Osteoblast (primary cell): ENCODE results near the gene ZNF415. TPM values are rescaled to one million over a fixed set of nuclear protein-coding genes. Genes with fewer than 3 reads are reported as not detected.
A peak's percentile ranks its signal among the peaks of the same experiment; 100 is the strongest.

Experiments used
- DNase-seq: peaks from one replicate; pipeline ENCODE4 v3.0.0; 2011; ENCODE audit warnings: low spot score, mixed read lengths; ENCODE audit not compliant: insufficient read length; ENCODE audit errors: missing footprints
- H2AFZ ChIP-seq: 2 replicates; pipeline ENCODE4 v1.6.0; 2011; ENCODE audit warnings: mild to moderate bottlenecking, low read length
- H3K27ac ChIP-seq: 2 replicates; pipeline ENCODE4 v1.5.1; 2011; ENCODE audit warnings: mild to moderate bottlenecking, low read depth, low read length, moderate library complexity
- H3K27me3 ChIP-seq: 2 replicates; pipeline ENCODE4 v1.6.0; 2012; ENCODE audit warnings: mild to moderate bottlenecking, control low read depth, inconsistent platforms, low read length, moderate library complexity; ENCODE audit not compliant: insufficient read depth
- H3K36me3 ChIP-seq: 2 replicates; pipeline ENCODE4 v1.5.1; 2011; ENCODE audit warnings: mild to moderate bottlenecking, low read length, control low read depth, moderate library complexity; ENCODE audit not compliant: insufficient read depth
- H3K4me1 ChIP-seq: 2 replicates; pipeline ENCODE4 v1.5.1; 2011; ENCODE audit warnings: mild to moderate bottlenecking, low read length, control low read depth, moderate library complexity; ENCODE audit not compliant: insufficient read depth
- H3K4me2 ChIP-seq: 2 replicates; pipeline ENCODE4 v1.6.0; 2011; ENCODE audit warnings: mild to moderate bottlenecking, low read length; ENCODE audit not compliant: insufficient read depth
- H3K4me3 ChIP-seq: fragments of 200-600 bp; sonication (generic); 3 replicates; pipeline ENCODE4 v1.5.1; 2012; ENCODE audit warnings: mild to moderate bottlenecking, low read length, inconsistent platforms; ENCODE audit not compliant: insufficient read depth
- H3K79me2 ChIP-seq: 2 replicates; pipeline ENCODE4 v1.6.0; 2012; ENCODE audit warnings: mild to moderate bottlenecking, low read length, control low read depth, inconsistent platforms; ENCODE audit not compliant: insufficient read depth
- H3K9me3 ChIP-seq: 2 replicates; pipeline ENCODE4 v1.5.1; 2011; ENCODE audit warnings: low read depth, low read length, control low read depth
- H4K20me1 ChIP-seq: 2 replicates; pipeline ENCODE4 v1.6.0; 2012; ENCODE audit warnings: mild to moderate bottlenecking, low read length, control low read depth; ENCODE audit not compliant: insufficient read depth
- total RNA-seq: library from RNA; depleted of rRNA; stranded (reverse); fragments of >200 nt; gene quantifications from 2 replicates; pipeline ENCODE4 v1.2.3, GENCODE V29; 2012
- TF ChIP-seq, protein P1 (sequence below): IDR thresholded peaks from 2 replicates; pipeline ENCODE4 v1.5.1; 2011; ENCODE audit warnings: mild to moderate bottlenecking, low read depth, low read length, moderate library complexity; ENCODE audit errors: extremely low read depth

Gene ZNF415
- total RNA-seq, 1 donor: 7.6 TPM

DNA sequence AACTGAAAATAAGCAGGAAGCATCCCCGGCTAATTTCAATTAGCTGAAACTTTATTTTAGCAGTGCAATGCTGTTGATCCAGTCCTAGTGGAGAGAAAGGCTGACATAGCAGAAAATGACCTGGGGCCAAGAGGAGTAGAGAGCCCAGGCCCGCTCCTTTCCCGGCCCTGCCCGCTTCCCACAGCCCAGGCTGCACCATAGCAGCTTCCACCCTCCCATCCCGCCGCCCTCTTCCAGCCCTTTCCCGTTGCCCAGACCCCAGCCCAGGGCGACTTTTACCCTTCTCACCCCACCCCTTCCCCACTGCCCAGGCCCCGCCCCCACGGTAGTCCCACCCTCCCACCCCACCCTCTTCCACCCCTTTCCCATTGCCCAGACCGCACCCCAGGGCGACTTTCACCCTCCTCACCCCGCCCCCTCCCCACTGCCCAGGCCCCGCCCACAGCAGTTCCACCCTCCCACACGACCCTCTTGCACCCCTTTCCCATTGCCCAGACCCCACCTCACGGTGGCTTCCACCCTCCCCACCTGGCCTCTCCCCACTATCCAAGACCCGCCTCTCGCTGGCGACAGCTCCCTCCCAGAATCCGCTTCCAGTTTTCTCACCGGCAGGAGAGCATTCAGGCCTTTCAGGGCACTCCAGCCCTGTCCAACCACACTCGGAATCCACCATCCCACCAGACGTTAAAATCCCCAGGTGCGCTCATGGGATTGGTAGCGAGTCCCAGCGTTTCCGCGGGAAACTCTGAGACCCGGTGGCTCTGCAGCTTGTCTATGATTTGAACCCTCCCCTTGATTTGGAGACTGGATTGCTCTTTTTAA, 37.7 kb downstream of the ZNF415 start:
- H3K27me3 ChIP-seq: no peaks in the 10 kb centered on the region
- peak; percentile 56 for DNase-seq
- H3K36me3 ChIP-seq: peaks cover 15% of the 10 kb centered on the region
- peaks cover 24% of the 10 kb centered on the region for H4K20me1 ChIP-seq
- H3K27ac ChIP-seq: no peak overlapping the region
- no peak overlapping the region for H3K4me2 ChIP-seq
- peaks cover 54% of the 10 kb centered on the region for H3K79me2 ChIP-seq
- H3K4me1 ChIP-seq: no peaks in the 10 kb centered on the region
- H3K4me3 ChIP-seq: no peak overlapping the region
- H3K9me3 ChIP-seq: no peaks in the 10 kb centered on the region
- no peak overlapping the region for H2AFZ ChIP-seq
- TF ChIP-seq, protein P1, sequence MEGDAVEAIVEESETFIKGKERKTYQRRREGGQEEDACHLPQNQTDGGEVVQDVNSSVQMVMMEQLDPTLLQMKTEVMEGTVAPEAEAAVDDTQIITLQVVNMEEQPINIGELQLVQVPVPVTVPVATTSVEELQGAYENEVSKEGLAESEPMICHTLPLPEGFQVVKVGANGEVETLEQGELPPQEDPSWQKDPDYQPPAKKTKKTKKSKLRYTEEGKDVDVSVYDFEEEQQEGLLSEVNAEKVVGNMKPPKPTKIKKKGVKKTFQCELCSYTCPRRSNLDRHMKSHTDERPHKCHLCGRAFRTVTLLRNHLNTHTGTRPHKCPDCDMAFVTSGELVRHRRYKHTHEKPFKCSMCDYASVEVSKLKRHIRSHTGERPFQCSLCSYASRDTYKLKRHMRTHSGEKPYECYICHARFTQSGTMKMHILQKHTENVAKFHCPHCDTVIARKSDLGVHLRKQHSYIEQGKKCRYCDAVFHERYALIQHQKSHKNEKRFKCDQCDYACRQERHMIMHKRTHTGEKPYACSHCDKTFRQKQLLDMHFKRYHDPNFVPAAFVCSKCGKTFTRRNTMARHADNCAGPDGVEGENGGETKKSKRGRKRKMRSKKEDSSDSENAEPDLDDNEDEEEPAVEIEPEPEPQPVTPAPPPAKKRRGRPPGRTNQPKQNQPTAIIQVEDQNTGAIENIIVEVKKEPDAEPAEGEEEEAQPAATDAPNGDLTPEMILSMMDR: no peak

DNA sequence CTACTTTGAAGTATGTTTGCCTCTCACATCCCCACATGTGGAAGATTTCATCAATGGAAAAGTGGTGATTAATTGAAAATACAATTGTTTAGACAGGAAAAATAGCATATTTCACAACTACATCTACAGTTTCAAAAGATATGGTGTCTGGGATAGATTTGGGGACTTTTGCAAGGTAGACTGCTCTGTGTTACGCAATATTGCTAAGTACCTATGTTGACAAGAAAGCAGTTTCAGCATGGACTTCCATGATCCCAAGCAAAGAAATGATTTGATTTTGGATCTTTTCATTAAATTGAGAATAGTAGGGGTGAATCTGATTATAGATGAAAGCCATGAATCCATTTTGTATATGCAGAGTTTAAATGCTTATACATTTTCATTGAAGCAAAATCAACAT, 40.0 kb downstream of the ZNF415 start:
- Histone ChIP-seq H3K36me3 (peaks cover 24% of the 10 kb centered on the region), H3K27me3 (no peaks in the 10 kb centered on the region), H4K20me1 (peaks cover 11% of the 10 kb centered on the region), H3K4me2 (no peak overlapping the region), H3K79me2 (peaks cover 33% of the 10 kb centered on the region), H2AFZ (no peak overlapping the region), H3K4me1 (no peaks in the 10 kb centered on the region), H3K27ac (no peak overlapping the region), H3K4me3 (no peak overlapping the region), H3K9me3 (no peaks in the 10 kb centered on the region)
- TF ChIP-seq, protein P1: no peak
- no peak for DNase-seq

DNA sequence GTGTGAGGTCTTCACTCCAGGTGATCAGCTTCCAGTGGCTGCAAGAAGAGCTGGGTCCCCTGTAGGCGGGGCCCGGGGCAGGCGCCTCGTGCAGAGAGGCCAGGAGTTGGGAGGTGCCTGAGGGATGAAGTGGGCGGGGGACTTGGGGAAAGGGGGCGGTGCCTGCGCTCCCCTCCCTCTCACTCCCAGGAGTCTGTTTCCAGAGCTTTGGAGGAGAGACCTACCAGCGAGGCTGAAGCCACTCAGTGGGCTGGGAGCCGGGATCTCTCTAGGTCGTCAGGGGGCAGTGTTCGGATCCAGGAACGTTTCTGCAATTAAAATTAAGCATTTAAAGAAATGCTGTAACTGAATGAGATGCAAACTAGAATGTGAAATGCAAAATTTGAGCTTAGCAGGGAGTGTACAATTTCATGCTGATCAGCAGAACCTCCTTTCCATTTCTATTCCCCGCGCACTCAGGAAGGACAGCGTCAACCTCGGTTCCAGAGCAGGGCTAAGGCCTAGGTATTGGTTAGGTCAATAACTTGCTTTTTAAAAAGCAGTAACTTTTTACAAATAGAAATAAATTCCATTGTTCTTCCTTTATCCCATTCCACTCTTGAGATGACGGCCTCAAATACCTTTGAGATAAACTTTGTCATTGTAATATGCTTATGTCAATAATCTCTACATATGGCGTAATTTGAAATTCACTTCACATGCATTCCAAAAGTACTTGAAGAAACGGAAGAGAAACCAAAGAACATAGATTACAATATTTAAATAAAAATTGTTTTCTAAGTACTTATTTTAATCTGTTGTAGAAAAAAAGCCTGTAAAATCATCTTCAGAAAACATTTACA, 41.1 kb downstream of the ZNF415 start:
- H3K4me1 ChIP-seq: no peaks in the 10 kb centered on the region
- H3K4me3 ChIP-seq: no peak overlapping the region
- H3K27ac ChIP-seq: no peak overlapping the region
- no peak for DNase-seq
- no peaks in the 10 kb centered on the region for H3K27me3 ChIP-seq
- peaks cover 24% of the 10 kb centered on the region for H3K36me3 ChIP-seq
- peaks cover 7% of the 10 kb centered on the region for H4K20me1 ChIP-seq
- no peak overlapping the region for H2AFZ ChIP-seq
- TF ChIP-seq, protein P1: no peak
- H3K4me2 ChIP-seq: no peak overlapping the region
- H3K9me3 ChIP-seq: no peaks in the 10 kb centered on the region
- peaks cover 27% of the 10 kb centered on the region for H3K79me2 ChIP-seq

DNA sequence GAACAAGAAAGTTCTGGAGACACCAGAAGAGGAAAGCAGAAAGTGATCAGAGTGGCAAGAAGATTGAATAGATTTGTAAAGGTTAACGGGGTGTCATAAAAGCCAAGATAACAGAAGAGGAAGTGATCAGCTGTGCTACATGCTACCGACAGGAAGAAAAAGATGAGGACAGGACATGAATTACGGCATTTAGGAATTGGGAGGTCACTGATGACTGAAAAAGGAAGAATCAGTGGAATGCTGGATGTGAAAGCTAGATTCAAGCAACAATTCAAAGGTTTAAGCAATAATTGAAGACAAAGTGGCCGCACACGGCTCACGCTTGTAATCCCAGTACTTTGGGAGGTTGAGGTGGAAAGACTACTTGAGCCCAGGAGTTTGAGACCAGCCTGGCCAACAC, 44.6 kb downstream of the ZNF415 start:
- no peaks in the 10 kb centered on the region for H3K4me1 ChIP-seq
- H3K36me3 ChIP-seq: peaks cover 50% of the 10 kb centered on the region
- H3K27me3 ChIP-seq: no peaks in the 10 kb centered on the region
- no peak for DNase-seq
- TF ChIP-seq, protein P1: no peak
- H3K4me2 ChIP-seq: no peak overlapping the region
- H4K20me1 ChIP-seq: peaks cover 4% of the 10 kb centered on the region
- no peak overlapping the region for H2AFZ ChIP-seq
- no peak overlapping the region for H3K27ac ChIP-seq
- H3K9me3 ChIP-seq: no peaks in the 10 kb centered on the region
- H3K79me2 ChIP-seq: peaks cover 8% of the 10 kb centered on the region
- no peak overlapping the region for H3K4me3 ChIP-seq
